ENCODE data around the gene TM4SF4.

GRCh38 chr3:149462051-149462450, 12.4 kb upstream of the TM4SF4 start:
- TF ChIP-seq CTCF (IDR thresholded peaks at IDR 0.05; ENCODE audit: low read length), result no peak
- TF ChIP-seq EZH2 (optimal IDR thresholded peaks at IDR 0.05; ENCODE audit: low read depth, low read length), result no peak
- TF ChIP-seq EZH2phosphoT487 (IDR thresholded peaks at IDR 0.05; ENCODE audit: low read length), result no peak
